ENCODE results near the gene TMPRSS9. TPM values are rescaled to one million over a fixed set of nuclear protein-coding genes. Genes with fewer than 3 reads are reported as not detected.

The TMPRSS9 gene
- polyA plus RNA-seq (ENCODE audit: low read depth in 6 of 6) = not detected

DNA sequence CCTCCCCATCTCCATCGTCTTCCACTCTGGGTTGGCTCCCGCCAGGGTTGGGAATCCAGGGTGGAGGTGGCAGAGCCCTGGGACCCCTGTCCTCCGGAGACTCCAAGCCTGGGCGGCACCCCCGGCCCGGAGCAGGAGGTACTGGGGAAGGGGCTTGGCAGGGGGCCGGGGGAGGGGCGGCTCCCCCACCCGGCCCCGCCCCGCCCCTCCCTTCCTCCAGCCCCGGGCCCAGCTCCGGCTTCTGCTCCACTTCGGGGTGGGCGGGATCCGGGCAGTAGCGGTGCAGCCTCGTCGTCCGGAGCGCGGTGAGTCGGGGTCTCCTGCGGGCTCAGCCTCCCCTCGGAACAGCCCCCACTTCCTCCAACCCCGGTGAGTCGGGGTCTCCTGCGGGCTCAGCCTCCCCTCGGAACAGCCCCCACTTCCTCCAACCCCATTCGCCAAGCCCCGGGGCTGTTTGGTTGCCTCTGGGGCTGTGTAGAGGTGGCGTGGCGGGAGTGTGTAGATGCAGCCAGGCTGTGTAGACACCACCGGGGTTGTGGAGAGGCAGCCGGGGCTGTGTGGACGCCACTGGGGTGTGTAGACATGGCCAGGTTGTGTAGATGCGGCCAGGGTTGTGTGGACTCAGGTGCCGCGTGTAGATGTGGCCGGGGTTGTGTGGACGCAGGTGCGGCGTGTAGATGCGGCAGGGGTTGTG, at the start of gene TMPRSS9:
Gene TMPRSS9, plus strand, starts transcription at position 274 of the 694 bp plus-strand sequence. CDS start 29,521 bp downstream, outside the sequence.
- H3K4me1 Mint-ChIP-seq = peaks cover 10 to 17% (median 11%) of the 10 kb centered on the region in 3 donors
- peak within 1 kb of the TSS in 2 of 8 donors; percentile 37 to 72 for H3K4me3 Mint-ChIP-seq
- peaks cover 8 to 14% (median 12%) of the 10 kb centered on the region in 3 donors for H3K27me3 Mint-ChIP-seq
- peaks cover 0 to 4% of the 10 kb centered on the region in 2 donors for H3K36me3 Mint-ChIP-seq
- ATAC-seq (ENCODE audit: low read depth in 2 of 2) = peak; percentile 27 to 28
- peak within 1 kb of the TSS in 4 of 6 donors; percentile 11 to 76 (median 44) for H3K27ac Mint-ChIP-seq
- H3K9me3 Mint-ChIP-seq = peaks cover 0 to 5% (median 0%) of the 10 kb centered on the region in 7 donors
- no peak for DNase-seq

DNA sequence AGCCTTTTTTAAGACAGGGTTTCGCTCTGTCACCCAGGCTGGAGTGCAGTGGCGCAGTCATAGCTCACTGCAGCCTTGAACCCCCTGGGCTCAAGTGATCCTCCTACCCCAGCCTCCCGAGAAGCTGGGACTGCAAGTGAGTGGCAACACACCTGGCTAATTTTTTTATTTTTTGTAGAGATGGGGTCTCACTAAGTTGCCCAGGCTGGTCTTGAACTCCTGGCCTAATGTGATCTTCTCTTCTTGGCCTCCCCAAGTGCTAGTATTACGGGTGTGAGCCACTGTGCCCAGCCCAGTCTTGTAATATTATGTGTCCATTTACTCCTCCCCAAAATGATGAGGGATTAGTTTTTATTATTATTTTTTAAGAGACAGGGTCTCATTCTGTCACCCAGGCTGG, 49.0 kb upstream of the TMPRSS9 start:
- H3K4me3 Mint-ChIP-seq = peak overlapping the region in 1 of 8 donors; percentile 59
- H3K27me3 Mint-ChIP-seq = peaks cover 8 to 34% (median 17%) of the 10 kb centered on the region in 3 donors
- H3K27ac Mint-ChIP-seq = peak overlapping the region in 1 of 6 donors; percentile 70
- ATAC-seq (ENCODE audit: low read depth in 2 of 2) (no peak), DNase-seq (no peak)
- peaks cover 0 to 5% of the 10 kb centered on the region in 2 donors for H3K36me3 Mint-ChIP-seq
- peaks cover 0 to 15% (median 9%) of the 10 kb centered on the region in 7 donors for H3K9me3 Mint-ChIP-seq
- peaks cover 31 to 46% (median 37%) of the 10 kb centered on the region in 3 donors for H3K4me1 Mint-ChIP-seq

DNA sequence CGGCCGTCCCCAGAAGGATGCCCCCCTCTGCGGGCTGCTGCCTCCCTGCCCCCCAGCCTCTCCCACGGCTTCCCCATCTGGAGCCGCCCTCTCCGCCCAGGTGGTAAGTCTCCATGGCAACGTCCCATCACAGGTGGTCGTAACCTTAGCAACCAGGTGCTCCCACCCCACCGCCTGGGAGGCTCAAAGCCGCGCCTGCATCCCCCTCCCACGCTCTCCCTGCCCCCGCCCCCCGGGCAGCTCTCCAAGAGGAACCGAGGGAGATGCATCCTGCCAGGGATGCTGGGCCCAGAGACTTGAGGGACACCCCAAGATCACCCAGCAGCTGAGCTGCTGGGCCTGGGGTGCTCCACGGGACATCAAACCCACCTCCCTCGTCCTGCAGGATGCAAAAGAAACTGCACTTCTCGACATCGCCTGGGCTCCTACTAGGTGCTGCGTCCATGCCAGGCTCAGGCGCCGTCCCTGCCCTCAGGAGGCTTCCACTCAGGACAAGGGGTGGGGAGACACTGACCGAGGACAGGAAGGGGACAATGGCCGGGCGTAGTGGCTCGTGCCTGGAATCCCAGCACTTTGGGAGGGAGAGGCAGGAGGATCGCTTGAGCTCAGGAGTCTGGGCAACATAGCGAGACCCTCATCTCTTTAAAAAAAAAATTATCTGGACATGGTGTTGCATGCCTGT, 47.1 kb upstream of the TMPRSS9 start:
- Mint-ChIP-seq H3K4me3 (peak overlapping the region in 2 of 8 donors; percentile 47 to 56), H3K27me3 (peaks cover 8 to 28% (median 17%) of the 10 kb centered on the region in 3 donors), H3K4me1 (peaks cover 34 to 54% (median 43%) of the 10 kb centered on the region in 3 donors), H3K36me3 (peaks cover 0 to 5% of the 10 kb centered on the region in 2 donors), H3K27ac (peak overlapping the region in 2 of 6 donors; percentile 58 to 73), H3K9me3 (peaks cover 0 to 15% (median 9%) of the 10 kb centered on the region in 7 donors)
- no peak for DNase-seq
- ATAC-seq (ENCODE audit: low read depth in 2 of 2) = no peak

DNA sequence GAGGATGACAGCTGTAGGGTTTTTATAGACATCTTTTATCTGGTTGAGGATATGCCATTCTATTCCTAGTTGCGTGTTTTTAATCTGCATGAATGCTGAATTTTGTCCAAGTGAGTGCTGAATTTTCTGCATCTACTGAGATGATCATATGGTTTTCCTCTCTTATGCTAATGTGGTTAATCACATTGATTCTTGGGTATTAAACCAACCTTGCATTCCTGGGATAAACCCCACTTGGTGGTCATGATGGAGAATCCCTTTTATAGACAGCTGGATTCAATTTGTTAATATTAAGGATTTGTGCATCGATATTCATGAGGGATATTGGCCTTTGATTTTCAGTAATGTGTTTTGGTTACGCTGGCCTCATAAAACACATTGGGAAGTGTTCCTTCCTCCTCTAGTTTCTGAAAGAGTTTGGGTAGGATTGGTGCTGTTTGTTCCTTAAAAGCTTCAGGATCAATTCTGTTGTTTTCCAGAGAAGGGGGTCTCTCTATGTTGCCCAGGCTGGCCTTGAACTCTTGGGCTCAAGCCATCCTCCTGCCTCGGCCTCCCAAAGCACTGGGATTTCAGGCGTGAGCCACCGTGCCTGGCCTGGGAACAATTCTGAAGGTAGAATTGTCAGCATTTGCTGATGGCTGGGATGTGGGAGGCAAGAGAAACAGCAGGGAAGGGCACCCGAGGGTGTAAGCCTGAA, 44.8 kb upstream of the TMPRSS9 start:
- H3K36me3 Mint-ChIP-seq = peaks cover 0 to 5% of the 10 kb centered on the region in 2 donors
- DNase-seq = no peak
- peak overlapping the region in 7 of 8 donors; percentile 5 to 79 (median 77) for H3K4me3 Mint-ChIP-seq
- peak overlapping the region in 5 of 6 donors; percentile 82 to 95 (median 89) for H3K27ac Mint-ChIP-seq
- ATAC-seq (ENCODE audit: low read depth in 2 of 2) = no peak
- peaks cover 34 to 62% (median 56%) of the 10 kb centered on the region in 3 donors for H3K4me1 Mint-ChIP-seq
- peaks cover 0 to 15% (median 9%) of the 10 kb centered on the region in 7 donors for H3K9me3 Mint-ChIP-seq
- H3K27me3 Mint-ChIP-seq = peaks cover 0 to 12% (median 3%) of the 10 kb centered on the region in 3 donors

DNA sequence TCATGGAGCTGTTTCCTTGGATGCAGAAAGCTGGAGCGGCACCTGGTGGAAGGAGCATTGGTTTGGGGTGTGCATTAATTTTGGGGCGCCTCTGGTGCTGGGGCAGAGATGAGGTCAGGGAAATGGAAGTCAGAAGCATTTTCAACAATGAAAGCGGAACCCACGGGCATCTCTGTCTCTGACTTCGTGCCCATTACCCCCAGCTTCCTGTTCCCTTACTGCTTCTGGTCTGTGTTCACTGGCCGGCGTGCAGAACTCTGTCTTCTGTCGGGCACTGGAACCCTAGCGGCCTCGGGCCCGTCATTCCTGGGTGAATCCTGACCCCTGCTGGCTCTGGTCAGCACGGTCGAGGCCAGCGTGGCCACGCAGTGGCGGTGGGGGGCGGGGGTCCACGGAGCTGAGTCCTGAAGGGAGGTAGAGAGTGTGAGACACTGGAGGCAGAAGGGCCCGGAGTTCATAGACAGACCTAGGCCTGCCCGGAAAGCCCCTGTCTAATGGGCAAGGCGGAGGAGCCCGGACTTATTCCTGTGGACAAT, 44.2 kb upstream of the TMPRSS9 start:
- peaks cover 0 to 15% (median 9%) of the 10 kb centered on the region in 7 donors for H3K9me3 Mint-ChIP-seq
- H3K4me3 Mint-ChIP-seq = peak overlapping the region; percentile 5 to 81 (median 77)
- H3K36me3 Mint-ChIP-seq = peaks cover 0 to 5% of the 10 kb centered on the region in 2 donors
- H3K4me1 Mint-ChIP-seq = peaks cover 34 to 62% (median 57%) of the 10 kb centered on the region in 3 donors
- ATAC-seq (ENCODE audit: low read depth in 2 of 2) (peak; percentile 78 to 82), DNase-seq (peak; percentile 60)
- peak overlapping the region in 5 of 6 donors; percentile 82 to 95 (median 93) for H3K27ac Mint-ChIP-seq
- peaks cover 0 to 6% (median 0%) of the 10 kb centered on the region in 3 donors for H3K27me3 Mint-ChIP-seq

DNA sequence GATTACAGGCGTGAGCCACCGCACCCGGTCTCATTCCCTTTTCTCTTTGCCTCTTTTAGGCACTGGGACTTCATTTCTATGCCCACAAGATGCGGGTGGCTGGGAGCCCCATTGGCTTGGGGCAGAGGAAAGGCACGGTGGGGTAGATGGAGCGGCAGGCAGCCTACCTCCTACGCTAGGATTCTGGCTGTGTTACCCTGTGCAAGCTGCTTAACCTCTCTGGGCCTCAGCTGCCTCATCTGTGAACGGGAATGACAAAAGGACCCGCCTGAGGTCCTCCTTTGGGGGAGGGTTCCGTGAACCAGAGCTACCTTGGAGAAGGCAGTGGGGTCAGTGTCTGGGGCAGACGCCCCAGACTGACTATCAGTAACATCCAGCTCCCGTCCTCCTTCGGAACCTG, 42.8 kb upstream of the TMPRSS9 start:
- Mint-ChIP-seq H3K27ac (peak overlapping the region in 4 of 6 donors; percentile 83 to 94 (median 89)), H3K27me3 (peaks cover 0 to 6% (median 0%) of the 10 kb centered on the region in 3 donors), H3K36me3 (peaks cover 0 to 5% of the 10 kb centered on the region in 2 donors), H3K9me3 (peaks cover 0 to 15% (median 9%) of the 10 kb centered on the region in 7 donors), H3K4me1 (peaks cover 34 to 62% (median 53%) of the 10 kb centered on the region in 3 donors), H3K4me3 (peak overlapping the region in 4 of 8 donors; percentile 6 to 61 (median 48))
- DNase-seq (no peak), ATAC-seq (ENCODE audit: low read depth in 2 of 2) (no peak)

DNA sequence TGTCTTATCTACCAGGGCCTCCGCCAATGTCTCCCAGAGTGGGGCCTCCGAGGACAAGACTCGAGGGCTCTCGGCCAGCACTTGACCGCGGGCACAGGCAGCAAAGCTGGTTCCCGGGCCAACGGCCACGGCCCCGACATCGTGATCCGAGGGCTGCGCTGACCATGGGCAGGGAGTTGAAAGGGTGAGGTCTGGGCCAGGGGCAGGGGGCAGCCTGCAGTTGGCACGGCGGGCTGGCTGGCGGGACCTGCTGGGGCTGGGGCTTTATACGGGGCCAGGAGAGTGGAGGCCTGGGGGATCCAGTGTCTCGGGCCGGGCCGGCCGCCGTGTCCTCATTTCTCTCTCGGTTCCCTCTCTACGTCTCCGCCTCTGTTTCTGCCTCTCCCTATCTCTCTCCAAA, 42.3 kb upstream of the TMPRSS9 start:
- Mint-ChIP-seq H3K27me3 (peaks cover 0 to 5% (median 0%) of the 10 kb centered on the region in 3 donors), H3K36me3 (peaks cover 0 to 5% of the 10 kb centered on the region in 2 donors), H3K4me1 (peaks cover 33 to 62% (median 53%) of the 10 kb centered on the region in 3 donors), H3K4me3 (peak overlapping the region in 4 of 8 donors; percentile 69 to 79 (median 76)), H3K9me3 (peaks cover 0 to 15% (median 9%) of the 10 kb centered on the region in 7 donors), H3K27ac (peak overlapping the region in 4 of 6 donors; percentile 26 to 95 (median 91))
- ATAC-seq (ENCODE audit: low read depth in 2 of 2) = no peak
- DNase-seq = no peak

DNA sequence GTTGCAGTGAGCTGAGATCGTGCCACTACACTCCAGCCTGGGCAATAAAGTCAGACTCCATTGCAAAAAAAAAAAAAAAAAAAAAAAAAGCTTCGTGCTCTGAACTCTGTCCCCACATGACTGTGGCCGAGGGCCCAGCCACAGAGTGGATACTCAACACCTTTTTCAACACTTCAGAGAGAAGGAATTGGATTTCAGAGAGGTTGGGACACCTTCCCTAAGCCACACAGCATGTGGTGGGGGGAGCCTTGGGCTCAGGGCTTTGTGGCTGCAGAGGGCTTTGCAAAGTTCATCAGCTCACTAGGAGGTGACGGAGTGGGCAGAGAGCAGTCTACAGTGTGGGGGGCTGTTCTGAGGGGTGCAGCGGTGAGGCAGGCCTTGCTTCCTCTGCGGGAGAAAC, 41.1 kb upstream of the TMPRSS9 start:
- Mint-ChIP-seq H3K4me1 (peaks cover 33 to 63% (median 55%) of the 10 kb centered on the region in 3 donors), H3K9me3 (peaks cover 0 to 15% (median 9%) of the 10 kb centered on the region in 7 donors), H3K27ac (peak overlapping the region in 4 of 6 donors; percentile 57 to 94 (median 87)), H3K36me3 (peaks cover 0 to 5% of the 10 kb centered on the region in 2 donors), H3K4me3 (peak overlapping the region in 6 of 8 donors; percentile 32 to 84 (median 70)), H3K27me3 (no peaks in the 10 kb centered on the region)
- DNase-seq (no peak), ATAC-seq (ENCODE audit: low read depth in 2 of 2) (no peak)

DNA sequence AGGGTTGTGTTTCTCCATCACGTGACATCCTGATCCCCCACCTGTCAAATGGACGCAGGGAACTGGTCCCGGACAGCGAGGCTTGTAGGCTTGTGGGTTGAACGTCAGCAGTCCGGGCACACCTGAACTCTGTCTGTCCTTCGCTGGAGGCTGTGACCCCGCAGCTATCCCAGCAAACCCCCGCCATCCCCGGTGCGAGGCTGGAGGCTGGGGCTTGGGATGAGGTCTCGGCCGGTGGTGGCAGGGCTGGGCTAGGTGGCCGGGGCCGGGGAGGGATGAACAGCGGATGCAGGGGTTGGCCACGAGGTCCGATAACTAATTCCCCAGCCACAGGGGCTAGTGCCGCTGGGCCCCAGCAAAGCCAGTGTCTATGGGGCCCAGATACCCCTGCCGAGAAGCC, 40.5 kb upstream of the TMPRSS9 start:
- Mint-ChIP-seq H3K27me3 (no peaks in the 10 kb centered on the region), H3K4me3 (peak overlapping the region in 4 of 8 donors; percentile 45 to 65 (median 46))

DNA sequence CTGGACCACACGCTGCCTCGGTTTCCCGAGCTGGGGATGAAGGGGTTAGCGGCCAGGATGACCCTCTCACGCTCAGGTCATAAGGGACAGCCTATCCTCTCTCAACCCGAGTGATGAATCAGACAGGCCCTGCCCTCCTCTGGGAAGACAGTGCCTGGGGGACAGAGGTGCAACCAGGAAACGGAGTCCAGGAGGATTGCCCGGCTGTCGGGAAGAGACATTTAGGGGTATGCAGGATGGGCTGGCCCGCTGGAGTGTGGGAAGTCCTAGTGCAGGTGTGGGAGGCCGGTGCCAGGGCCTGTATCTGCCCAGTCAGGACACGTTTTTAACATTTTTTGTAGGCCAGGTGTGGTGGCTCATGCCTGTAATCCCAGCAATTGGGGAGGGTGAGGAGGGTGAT, 40.0 kb upstream of the TMPRSS9 start:
- peaks cover 38 to 68% (median 64%) of the 10 kb centered on the region in 3 donors for H3K4me1 Mint-ChIP-seq

More for the DNA sequence above, 40.5 kb upstream of the TMPRSS9 start:
- no peak for ATAC-seq (ENCODE audit: low read depth in 2 of 2)
- Mint-ChIP-seq H3K9me3 (peaks cover 0 to 15% (median 9%) of the 10 kb centered on the region in 7 donors), H3K36me3 (peaks cover 0 to 5% of the 10 kb centered on the region in 2 donors), H3K27ac (peak overlapping the region in 4 of 6 donors; percentile 21 to 94 (median 74)), H3K4me1 (peaks cover 36 to 68% (median 62%) of the 10 kb centered on the region in 3 donors)
- no peak for DNase-seq

DNA sequence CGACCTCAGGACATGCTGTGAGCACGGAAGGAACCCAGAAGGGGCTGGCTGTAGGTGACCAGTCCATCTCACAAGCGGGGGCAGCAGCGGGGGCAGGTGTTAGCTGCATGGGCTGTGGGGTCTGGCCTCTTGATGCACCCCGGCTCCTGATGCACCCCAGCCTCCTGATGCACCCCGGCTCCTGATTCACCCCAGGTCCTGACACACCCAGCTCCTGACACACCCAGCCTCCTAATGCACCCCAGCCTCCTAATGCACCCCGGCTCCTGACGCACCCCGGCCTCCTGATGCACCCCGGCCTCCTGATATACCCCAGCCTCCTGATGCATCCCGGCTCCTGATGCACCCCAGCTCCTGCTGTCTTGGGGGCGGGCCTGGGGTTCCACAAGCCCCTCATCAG, 39.1 kb upstream of the TMPRSS9 start:
- H3K4me3 Mint-ChIP-seq = no peak overlapping the region
- H3K27me3 Mint-ChIP-seq = no peaks in the 10 kb centered on the region
- no peak for ATAC-seq (ENCODE audit: low read depth in 2 of 2)
- peaks cover 0 to 1% (median 0%) of the 10 kb centered on the region in 7 donors for H3K9me3 Mint-ChIP-seq
- peaks cover 39 to 69% (median 64%) of the 10 kb centered on the region in 3 donors for H3K4me1 Mint-ChIP-seq
- H3K36me3 Mint-ChIP-seq = no peaks in the 10 kb centered on the region
- H3K27ac Mint-ChIP-seq = peak overlapping the region in 1 of 6 donors; percentile 21
- DNase-seq = no peak

More for the DNA sequence above, 40.0 kb upstream of the TMPRSS9 start:
- H3K4me3 Mint-ChIP-seq = peak overlapping the region in 2 of 8 donors; percentile 29 to 45
- peaks cover 0 to 10% (median 4%) of the 10 kb centered on the region in 7 donors for H3K9me3 Mint-ChIP-seq
- peak overlapping the region in 2 of 6 donors; percentile 32 to 88 for H3K27ac Mint-ChIP-seq
- no peak for DNase-seq
- no peaks in the 10 kb centered on the region for H3K27me3 Mint-ChIP-seq
- ATAC-seq (ENCODE audit: low read depth in 2 of 2) = no peak
- H3K36me3 Mint-ChIP-seq = peaks cover 0 to 2% of the 10 kb centered on the region in 2 donors

DNA sequence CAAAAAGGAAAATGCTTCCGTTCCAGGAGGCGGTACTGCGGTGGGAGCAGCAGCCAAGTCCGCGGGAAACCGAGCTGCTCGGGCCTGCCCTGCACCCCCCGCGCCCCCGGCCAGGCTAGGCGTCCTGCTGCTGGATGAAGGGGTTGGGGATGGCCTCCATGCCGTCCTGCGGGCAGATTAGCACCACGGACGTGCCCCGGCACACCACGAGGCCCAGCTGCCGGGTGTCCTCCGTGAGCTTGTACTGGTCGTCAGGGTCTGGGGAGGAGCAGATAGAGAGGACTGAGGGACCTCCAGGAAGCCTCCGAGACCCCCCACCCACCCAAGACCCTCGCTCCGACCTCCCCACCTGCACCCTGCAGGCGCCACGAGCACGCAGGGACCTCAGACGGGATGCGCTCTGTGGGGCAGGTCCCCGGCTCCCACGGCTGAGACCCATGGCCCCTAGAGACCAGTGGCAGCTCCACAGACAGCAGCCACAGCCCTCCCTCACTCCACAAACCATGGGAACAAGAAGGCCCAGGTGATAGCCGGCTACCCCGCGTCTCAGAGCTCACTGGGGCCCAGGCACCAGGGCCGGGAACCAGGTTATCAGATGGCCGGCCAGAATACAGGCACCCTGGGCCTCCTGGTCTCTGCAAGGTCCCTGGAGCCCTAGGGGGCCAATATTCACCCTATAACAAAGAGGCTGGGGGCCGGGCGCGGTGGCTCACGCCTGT, 38.3 kb upstream of the TMPRSS9 start:
- peaks cover 40 to 69% (median 64%) of the 10 kb centered on the region in 3 donors for H3K4me1 Mint-ChIP-seq
- ATAC-seq (ENCODE audit: low read depth in 2 of 2) (no peak), DNase-seq (no peak)
- H3K27ac Mint-ChIP-seq = peak overlapping the region in 2 of 6 donors; percentile 53 to 76
- no peak overlapping the region for H3K4me3 Mint-ChIP-seq
- no peaks in the 10 kb centered on the region for H3K36me3 Mint-ChIP-seq
- no peaks in the 10 kb centered on the region for H3K9me3 Mint-ChIP-seq
- H3K27me3 Mint-ChIP-seq = no peaks in the 10 kb centered on the region

All from naive B cell (primary cell).